Right cardiac atrium (tissue), 5 donors: ENCODE measurements around the gene MYZAP. TPM values are rescaled to one million over a fixed set of nuclear protein-coding genes. Genes with fewer than 3 reads are reported as not detected.

Source experiments
- ATAC-seq, 2 donors: fragments of 200-7000 bp; cut with Tn5 transposase; one replicate each; pipeline versions ENCODE4 v1.8.0 to v1.9.1; 2020; ENCODE audit warnings: moderate library complexity in 2 of 2, mild to moderate bottlenecking in 1 of 2
- DNase-seq, 3 donors: peaks; one replicate each; pipeline ENCODE4 v3.0.0-alpha.2; 2020
- H3K27ac ChIP-seq: one replicate; pipeline ENCODE4 v1.5.1; 2013; ENCODE audit warnings: mild to moderate bottlenecking, low read length, control low read depth, moderate library complexity
- H3K27me3 ChIP-seq: one replicate; pipeline ENCODE4 v1.6.1; 2013; ENCODE audit not compliant: control insufficient read depth, insufficient read depth
- H3K4me1 ChIP-seq: one replicate; pipeline ENCODE4 v1.6.1; 2013; ENCODE audit warnings: low read length; ENCODE audit not compliant: control insufficient read depth, insufficient read depth
- H3K4me3 ChIP-seq: one replicate; pipeline ENCODE4 v1.5.1; 2013; ENCODE audit warnings: low read length, control low read depth
- H3K9me3 ChIP-seq: one replicate; pipeline ENCODE4 v1.6.1; 2013; ENCODE audit warnings: low read length; ENCODE audit not compliant: control insufficient read depth
- WGBS: extraction: QIAGEN DNeasy Blood & Tissue Kit; methylation state at CpG from one replicate; pipeline ENCODE4 v1.1.7; 2013; 5-methylcytosine and 5-hydroxymethylcytosine counted together
- intact Hi-C, 4 donors: fragments of 100-400 bp; cut with DNase I; formaldehyde crosslinking; loops; one replicate each; pipeline versions ENCODE4 v1.11.0 to v1.14.0; 2022 to 2023
- polyA plus RNA-seq: library from polyadenylated mRNA; stranded (reverse); fragments of 200-250 nt; gene quantifications from one replicate; pipeline ENCODE4 v1.2.3, GENCODE V29; 2013
- total RNA-seq, 4 donors: library from RNA; stranded (reverse); fragmentation: NEBNext Ultra II Directional; extraction: Animal tissue kit (Norgen Biotek cat#: 25700); gene quantifications; one replicate each; pipeline ENCODE4 v1.2.1, GENCODE V29; 2021
- donor health status: healthy with polysubstance abuse.
- donor health status: DM: no; HTN: yes; CAD: no.
- donor health status: DM: no; HTN: no; CAD: no.
- donor health status: DM: no; HTN: yes; CAD: no; lungs with severe emphysema.
- donor health status: DM: yes; HTN: yes; CAD: no.

Gene MYZAP
- total and polyA plus RNA-seq, 5 donors: 557 to 764 (median 620) TPM

DNA sequence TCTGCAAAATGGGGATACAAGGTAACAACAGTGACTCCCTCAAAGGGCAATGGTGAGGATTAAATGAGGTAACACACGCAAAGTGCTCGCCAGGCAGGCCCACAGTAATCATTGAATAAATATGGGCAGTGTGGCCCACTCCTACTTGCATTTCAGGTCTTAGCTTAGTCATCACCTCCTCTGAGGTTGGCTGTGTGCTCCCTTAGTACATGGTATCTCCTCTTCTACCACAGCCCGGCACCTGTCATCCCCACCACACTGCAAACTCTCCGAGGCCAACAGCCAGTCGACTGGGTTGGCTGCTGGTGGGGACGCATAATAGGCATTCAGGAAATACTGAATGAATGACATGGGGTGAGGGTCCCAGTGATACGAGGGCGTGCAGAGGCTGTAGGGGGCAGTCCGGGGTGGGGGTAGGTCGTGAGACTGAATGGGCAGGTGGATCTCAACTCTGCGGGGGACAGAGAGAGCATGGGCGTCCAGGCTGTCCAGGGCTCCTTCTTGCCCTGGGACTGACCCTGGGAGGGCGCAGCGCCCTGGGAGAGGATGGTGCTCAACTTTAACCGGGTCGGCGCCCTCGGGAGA lies 375 bp upstream of the MYZAP start:
- WGBS: 23% methylated on average over 18 of the region's 18 CpGs
- ATAC-seq (no peak), DNase-seq (no peak)
- no peaks in the 10 kb centered on the region for H3K27me3 ChIP-seq
- intact Hi-C loops: no loop called here
- peak overlapping the region; percentile 62 for H3K4me3 ChIP-seq
- peak overlapping the region; percentile 63 for H3K27ac ChIP-seq
- H3K4me1 ChIP-seq: peaks cover 18% of the 10 kb centered on the region
- no peaks in the 10 kb centered on the region for H3K9me3 ChIP-seq

DNA sequence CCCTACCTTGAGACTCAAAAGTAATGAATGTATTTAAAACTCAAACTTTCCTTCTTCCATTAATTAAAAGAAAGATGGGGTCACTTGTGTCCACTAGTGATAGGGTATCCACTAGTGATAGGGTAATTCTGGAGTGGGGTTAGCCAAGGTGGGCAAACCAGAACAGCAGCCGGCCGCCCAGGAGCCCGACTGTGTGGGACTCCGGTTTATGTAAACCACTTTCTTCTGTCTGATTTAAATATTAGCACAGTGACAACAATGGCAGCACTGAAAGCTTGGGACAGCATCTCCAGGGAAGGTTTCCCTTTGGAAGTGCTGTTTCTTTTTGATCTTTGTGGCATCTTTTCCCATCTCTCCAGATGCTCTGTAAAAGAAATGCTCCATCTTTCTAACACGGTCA lies 722 bp downstream of the MYZAP start:
- Histone ChIP-seq H3K9me3 (no peaks in the 10 kb centered on the region), H3K4me3 (peak overlapping the region; percentile 62), H3K27me3 (no peaks in the 10 kb centered on the region), H3K4me1 (peaks cover 25% of the 10 kb centered on the region), H3K27ac (peak overlapping the region; percentile 73)
- no peak for ATAC-seq
- peak in 1 of 3 donors; percentile 53 for DNase-seq
- intact Hi-C loops: no loop called here
- WGBS: 62% methylated on average over 5 of the region's 5 CpGs

DNA sequence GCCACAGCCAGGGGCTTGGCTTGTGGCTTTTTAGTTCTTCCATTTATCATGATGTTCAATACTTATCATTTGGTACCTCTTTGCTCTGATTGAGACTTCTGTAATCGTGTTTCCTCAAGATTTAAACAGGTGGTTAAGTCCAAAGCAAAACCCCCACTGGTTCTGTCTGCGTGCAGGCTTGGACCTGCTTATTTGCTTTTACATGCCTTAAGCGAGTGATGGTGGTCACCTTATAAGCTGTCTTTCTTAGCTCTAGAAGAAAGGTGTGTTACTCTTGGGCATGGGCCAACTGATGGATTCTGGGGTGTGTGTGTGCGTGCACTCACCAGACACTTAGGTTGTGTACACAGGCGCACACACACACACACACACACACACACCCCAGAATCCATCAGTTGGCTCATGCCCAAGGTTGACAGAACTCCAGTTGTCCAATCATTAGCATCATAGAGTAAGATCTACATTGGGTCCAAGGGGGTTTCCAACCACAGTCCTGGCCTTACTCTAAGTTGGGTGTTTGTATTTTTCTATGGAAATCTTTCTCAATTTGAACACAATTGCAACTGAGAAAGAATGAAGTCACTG lies 1.2 kb downstream of the MYZAP start:
- DNase-seq: peak in 1 of 3 donors; percentile 46
- WGBS: 64% methylated on average over 5 of the region's 5 CpGs
- intact Hi-C loops: no loop called here
- Histone ChIP-seq H3K9me3 (no peaks in the 10 kb centered on the region), H3K4me3 (peak overlapping the region; percentile 62), H3K4me1 (peaks cover 23% of the 10 kb centered on the region), H3K27ac (peak overlapping the region; percentile 73), H3K27me3 (no peaks in the 10 kb centered on the region)
- no peak for ATAC-seq

DNA sequence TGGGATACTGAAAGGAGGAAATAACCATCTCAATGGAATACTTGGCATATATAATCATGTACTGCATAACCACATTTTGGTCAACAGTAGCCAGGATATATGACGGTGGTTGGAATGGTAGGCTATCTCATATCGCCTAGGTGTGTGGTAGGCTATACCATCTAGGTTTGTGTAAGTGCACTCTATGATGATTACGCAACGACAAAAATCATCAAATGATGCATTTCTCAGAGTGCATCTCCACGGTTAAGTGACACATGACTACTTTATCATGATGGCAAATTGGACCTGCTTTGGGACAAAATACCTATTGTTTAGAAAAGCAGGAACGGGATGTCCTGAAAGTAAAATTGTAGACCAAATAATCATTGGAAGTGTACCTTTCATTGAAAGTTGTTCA lies 2.8 kb downstream of the MYZAP start:
- H3K27me3 ChIP-seq: no peaks in the 10 kb centered on the region
- 80% methylated on average over 6 of the region's 6 CpGs for WGBS
- peak overlapping the region; percentile 16 for H3K4me3 ChIP-seq
- intact Hi-C loops: no loop called here
- DNase-seq (no peak), ATAC-seq (no peak)
- peaks cover 24% of the 10 kb centered on the region for H3K4me1 ChIP-seq
- H3K9me3 ChIP-seq: no peaks in the 10 kb centered on the region
- no peak overlapping the region for H3K27ac ChIP-seq

DNA sequence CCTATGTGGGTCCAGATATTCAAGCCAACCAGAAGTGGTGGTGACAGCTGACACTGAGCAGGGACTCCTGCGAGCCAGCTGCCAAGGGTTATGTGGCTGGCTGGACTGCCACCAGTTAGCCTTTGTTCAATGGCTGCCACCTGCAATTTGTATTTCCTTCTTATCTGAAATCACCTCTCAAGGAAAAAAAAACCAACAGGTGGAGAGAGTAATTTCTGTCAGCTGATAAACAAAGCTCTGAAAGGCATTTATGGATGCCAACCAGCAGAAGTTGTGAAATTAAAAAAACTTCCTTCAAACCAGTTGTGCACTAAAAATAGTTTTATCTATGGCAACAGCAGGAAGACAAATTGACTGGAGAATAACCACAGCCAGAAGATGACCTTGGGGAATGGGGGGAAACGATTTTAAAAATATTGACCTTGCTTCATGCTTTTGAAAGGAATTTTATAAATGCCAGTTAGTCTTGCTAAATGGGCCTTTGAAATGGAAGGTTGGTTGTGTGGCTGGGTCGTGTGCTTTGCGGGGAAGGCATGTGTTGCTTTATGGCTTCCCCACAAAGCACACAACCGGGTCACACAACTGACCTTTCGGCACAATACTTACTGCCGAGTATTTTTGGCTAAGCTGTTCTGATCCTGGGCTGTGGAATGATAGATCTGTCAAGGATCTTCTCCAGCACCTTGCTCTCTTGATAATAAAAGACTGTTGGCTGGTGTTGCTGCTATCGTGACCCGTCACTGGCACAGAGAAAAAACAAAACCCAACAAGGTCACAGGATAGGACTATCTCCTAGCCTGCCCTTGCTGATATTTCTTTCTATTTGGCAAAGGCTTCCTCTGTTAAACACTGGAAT lies 3.5 kb downstream of the MYZAP start:
- H3K27ac ChIP-seq: peak overlapping the region; percentile 86
- intact Hi-C loops: no loop called here
- peaks cover 23% of the 10 kb centered on the region for H3K4me1 ChIP-seq
- no peaks in the 10 kb centered on the region for H3K27me3 ChIP-seq
- ATAC-seq (peak; percentile 64 to 67), DNase-seq (peak; percentile 38 to 84 (median 81))
- 50% methylated on average over 9 of the region's 9 CpGs for WGBS
- H3K4me3 ChIP-seq: no peak overlapping the region
- no peaks in the 10 kb centered on the region for H3K9me3 ChIP-seq

DNA sequence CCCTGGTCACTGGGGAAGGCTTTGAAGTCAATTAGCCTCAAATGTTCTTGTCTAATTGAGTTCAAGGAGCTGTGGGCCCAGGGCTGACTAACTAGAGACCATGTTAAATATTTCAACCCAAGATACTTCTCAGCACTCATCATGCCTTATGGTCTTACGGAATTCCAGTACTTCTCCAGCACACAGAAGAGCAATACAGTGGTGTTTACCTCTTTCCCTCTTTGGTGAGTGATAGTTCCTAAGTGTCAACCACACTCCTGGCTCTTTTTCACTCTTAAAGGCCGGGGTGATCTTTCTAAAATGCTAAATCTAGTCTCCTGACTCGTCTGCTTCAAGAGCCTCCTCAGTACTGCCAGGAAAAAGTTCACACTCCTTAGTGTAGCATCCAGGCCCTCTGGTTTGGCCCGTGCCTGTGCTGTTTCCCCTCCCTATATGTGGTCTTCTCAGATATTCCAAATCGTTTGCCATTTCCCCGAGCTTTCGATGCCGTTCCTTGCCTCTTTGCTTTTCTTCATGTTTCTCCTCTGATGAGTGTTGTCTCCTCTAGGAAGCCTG lies 4.7 kb downstream of the MYZAP start:
- no peaks in the 10 kb centered on the region for H3K27me3 ChIP-seq
- no peak overlapping the region for H3K4me3 ChIP-seq
- H3K4me1 ChIP-seq: peaks cover 13% of the 10 kb centered on the region
- ATAC-seq (peak; percentile 55 to 63), DNase-seq (no peak)
- WGBS: 69% methylated on average over 8 of the region's 8 CpGs
- H3K27ac ChIP-seq: peak overlapping the region; percentile 97
- no peaks in the 10 kb centered on the region for H3K9me3 ChIP-seq
- intact Hi-C loops: no loop called here

DNA sequence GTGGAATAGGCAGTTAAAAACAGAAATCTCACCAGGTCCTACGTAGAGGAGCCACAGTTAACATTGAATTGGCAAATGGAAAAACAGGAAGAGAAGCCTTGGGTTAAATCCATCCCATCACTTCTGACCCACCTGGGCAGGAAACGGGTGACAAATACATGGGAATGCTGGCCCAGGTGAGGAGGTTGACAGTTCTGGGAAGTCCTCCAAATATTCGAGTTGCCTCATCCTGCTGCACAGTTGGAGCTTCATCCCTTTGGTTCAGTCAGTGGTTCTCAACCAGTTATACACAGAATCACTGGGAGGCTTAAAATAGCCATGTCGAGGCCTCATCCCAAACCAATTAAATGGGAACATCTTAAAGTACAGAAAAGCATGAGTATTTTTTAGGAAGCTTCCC lies 5.3 kb downstream of the MYZAP start:
- WGBS: 46% methylated on average over 4 of the region's 4 CpGs
- DNase-seq: no peak
- Histone ChIP-seq H3K9me3 (no peaks in the 10 kb centered on the region), H3K4me1 (peaks cover 13% of the 10 kb centered on the region), H3K27ac (peak overlapping the region; percentile 97), H3K4me3 (no peak overlapping the region), H3K27me3 (no peaks in the 10 kb centered on the region)
- intact Hi-C loops: no loop called here
- no peak for ATAC-seq

DNA sequence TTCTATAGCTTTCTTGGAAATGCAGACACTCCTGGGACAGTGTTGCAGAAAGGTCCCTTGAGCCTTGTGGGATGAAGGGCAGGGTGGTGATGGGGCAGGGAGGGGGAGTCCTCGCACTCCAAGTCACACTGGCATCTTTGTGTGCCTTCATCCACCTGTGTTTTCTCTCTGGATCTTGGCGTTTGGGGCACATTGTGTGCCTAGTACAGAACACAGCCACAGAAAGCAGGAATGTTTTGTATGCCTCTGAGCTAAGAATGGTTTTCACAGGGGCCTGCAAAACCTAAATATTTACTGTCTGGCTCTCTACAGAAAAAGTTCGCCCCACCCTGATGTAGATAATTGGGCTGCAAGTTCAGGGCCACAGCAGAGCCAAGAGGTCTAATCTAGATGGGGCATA lies 5.7 kb downstream of the MYZAP start:
- WGBS: 68% methylated on average over 3 of the region's 3 CpGs
- Histone ChIP-seq H3K4me1 (peaks cover 13% of the 10 kb centered on the region), H3K27ac (peak overlapping the region; percentile 97), H3K9me3 (no peaks in the 10 kb centered on the region), H3K27me3 (no peaks in the 10 kb centered on the region), H3K4me3 (no peak overlapping the region)
- ATAC-seq (no peak), DNase-seq (no peak)
- intact Hi-C loops: no loop called here

DNA sequence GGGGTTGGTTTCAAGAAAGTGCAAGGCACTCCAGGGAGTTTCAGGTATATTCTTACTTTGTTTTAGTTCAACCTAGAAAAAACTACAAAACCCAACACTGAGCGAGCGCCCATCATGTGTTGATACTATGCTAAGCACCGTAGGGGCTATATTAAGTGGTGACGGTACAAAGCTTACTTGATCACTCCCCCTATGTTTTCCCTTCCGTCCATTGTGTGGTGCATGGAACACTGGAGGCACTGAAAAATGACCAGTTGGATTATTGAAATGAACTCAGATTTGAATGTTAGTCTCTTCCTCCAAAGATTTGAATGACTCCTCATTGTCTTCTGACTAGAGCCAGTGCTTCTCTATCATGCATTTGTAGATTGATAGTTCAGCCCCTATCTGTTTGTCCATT lies 6.6 kb downstream of the MYZAP start:
- no peaks in the 10 kb centered on the region for H3K27me3 ChIP-seq
- peak overlapping the region; percentile 97 for H3K27ac ChIP-seq
- ATAC-seq (no peak), DNase-seq (no peak)
- 57% methylated on average over 5 of the region's 5 CpGs for WGBS
- peaks cover 13% of the 10 kb centered on the region for H3K4me1 ChIP-seq
- intact Hi-C loops: no loop called here
- H3K9me3 ChIP-seq: no peaks in the 10 kb centered on the region
- H3K4me3 ChIP-seq: no peak overlapping the region

DNA sequence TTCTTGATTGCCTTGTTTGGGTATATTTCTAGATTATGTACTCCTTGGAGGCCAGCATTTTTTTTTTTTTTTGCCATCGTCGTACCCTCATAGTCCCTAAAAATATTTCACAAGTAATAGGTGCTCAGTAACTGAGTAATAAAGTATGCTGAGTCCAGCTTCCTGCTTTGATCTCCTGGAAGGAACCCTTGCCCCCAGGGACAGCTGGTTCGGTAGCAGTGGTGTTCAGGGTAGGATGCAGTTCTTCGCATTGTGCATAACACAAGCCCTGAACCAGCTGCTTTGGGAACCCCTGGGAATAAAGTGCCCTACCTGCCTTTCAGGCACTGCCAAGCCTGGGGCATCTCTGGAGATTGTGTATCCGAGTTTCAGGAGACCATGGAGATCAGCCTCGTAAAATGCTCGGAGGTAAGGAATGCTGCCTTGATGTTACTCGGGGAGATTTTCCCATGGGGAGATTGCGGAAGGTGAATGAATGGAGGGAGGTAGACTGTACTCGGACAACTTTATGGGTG lies 7.6 kb downstream of the MYZAP start:
- Histone ChIP-seq H3K4me3 (peak overlapping the region; percentile 59), H3K27ac (peak overlapping the region; percentile 95), H3K9me3 (no peaks in the 10 kb centered on the region), H3K4me1 (peaks cover 15% of the 10 kb centered on the region), H3K27me3 (no peaks in the 10 kb centered on the region)
- 65% methylated on average over 10 of the region's 10 CpGs for WGBS
- DNase-seq (no peak), ATAC-seq (no peak)
- intact Hi-C loops: no loop called here

DNA sequence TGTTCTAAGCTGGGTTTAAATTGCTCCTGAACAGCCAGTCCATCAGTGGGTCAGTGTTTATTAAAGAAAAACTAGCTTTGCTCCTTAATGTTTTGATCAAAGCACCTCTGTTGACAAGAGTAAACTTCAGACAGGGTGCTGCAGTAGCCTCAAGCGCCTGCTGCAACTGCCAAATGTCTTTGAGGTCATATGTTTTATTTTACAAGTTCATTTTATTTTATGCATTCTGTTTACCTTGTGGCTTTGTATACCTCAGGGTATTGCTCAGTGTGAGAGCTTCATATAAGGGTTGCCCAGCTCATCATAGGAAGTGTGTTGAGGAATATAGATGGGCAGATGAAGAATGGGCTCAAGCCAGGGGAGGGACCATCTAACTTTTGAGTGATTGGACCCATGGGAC lies 8.5 kb downstream of the MYZAP start:
- intact Hi-C loops: no loop called here
- 76% methylated on average over 1 of the region's 1 CpG for WGBS
- Histone ChIP-seq H3K27ac (peak overlapping the region; percentile 86), H3K4me3 (peak overlapping the region; percentile 59), H3K4me1 (peaks cover 15% of the 10 kb centered on the region), H3K9me3 (no peaks in the 10 kb centered on the region), H3K27me3 (no peaks in the 10 kb centered on the region)
- ATAC-seq: no peak
- no peak for DNase-seq
